GM12865 (cell line): Measurements from ENCODE around the gene PTPN5.

Source experiments
- DNase-seq: peaks from one replicate; pipeline ENCODE4 v3.0.0; 2010; ENCODE audit warnings: low read depth
- H3K4me3 ChIP-seq: 2 replicates; pipeline ENCODE4 v1.5.1; 2011; ENCODE audit warnings: mild to moderate bottlenecking, low read depth, low read length, control low read depth
- TF ChIP-seq, protein P1 (sequence below): IDR thresholded peaks from 2 replicates; pipeline ENCODE4 v1.5.1; 2011; ENCODE audit warnings: low read length, control low read depth, low read depth, inconsistent platforms; ENCODE audit not compliant: insufficient read depth; ENCODE audit errors: missing control alignments

Gene PTPN5

GRCh38 chr11:18723991-18724390 is 67.6 kb downstream of the PTPN5 start:
- no peak for DNase-seq
- TF ChIP-seq, protein P1, sequence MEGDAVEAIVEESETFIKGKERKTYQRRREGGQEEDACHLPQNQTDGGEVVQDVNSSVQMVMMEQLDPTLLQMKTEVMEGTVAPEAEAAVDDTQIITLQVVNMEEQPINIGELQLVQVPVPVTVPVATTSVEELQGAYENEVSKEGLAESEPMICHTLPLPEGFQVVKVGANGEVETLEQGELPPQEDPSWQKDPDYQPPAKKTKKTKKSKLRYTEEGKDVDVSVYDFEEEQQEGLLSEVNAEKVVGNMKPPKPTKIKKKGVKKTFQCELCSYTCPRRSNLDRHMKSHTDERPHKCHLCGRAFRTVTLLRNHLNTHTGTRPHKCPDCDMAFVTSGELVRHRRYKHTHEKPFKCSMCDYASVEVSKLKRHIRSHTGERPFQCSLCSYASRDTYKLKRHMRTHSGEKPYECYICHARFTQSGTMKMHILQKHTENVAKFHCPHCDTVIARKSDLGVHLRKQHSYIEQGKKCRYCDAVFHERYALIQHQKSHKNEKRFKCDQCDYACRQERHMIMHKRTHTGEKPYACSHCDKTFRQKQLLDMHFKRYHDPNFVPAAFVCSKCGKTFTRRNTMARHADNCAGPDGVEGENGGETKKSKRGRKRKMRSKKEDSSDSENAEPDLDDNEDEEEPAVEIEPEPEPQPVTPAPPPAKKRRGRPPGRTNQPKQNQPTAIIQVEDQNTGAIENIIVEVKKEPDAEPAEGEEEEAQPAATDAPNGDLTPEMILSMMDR = no peak
- no peak overlapping the region for H3K4me3 ChIP-seq

GRCh38 chr11:18722293-18722637 is 69.3 kb downstream of the PTPN5 start:
- H3K4me3 ChIP-seq = no peak overlapping the region
- TF ChIP-seq, protein P1 = no peak
- no peak for DNase-seq

DNA sequence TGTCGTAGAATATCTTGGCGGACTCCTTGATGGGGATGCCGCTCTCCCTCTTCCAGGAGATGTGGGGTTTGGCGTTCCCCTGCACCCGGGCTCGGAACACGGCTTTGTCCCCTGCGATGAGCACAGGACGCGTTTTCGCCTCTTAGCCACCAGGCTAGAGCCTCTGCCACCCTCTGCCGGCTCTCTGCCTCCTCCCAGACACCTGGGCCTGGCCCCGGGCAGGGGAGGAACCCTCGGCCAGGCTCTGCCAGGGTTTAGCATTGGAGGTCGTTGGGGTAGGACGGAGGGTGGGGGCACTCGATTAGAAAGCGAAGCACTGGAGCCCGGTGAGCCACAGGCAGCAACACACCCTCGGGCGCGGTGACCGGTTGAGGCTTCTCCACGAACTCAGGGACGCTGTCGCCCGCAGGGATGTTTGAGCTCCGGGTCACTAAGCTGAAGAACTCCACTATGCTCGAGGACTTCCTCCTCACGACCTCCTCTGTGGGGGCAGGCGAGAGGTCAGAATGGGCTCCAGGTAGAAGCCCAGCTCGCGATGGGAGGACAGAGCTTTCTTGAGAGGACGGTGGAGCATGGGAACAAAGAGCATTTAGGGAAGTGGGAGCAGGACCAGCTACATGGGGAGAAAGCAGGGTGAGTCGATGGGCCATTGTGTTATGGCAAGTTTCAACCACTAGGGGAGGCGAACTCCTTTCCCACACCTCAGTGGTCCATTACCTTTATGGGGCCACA is 69.9 kb downstream of the PTPN5 start:
- peak; percentile 58 for DNase-seq
- H3K4me3 ChIP-seq = peak overlapping the region; percentile 37
- TF ChIP-seq, protein P1 = peak; percentile 88

DNA sequence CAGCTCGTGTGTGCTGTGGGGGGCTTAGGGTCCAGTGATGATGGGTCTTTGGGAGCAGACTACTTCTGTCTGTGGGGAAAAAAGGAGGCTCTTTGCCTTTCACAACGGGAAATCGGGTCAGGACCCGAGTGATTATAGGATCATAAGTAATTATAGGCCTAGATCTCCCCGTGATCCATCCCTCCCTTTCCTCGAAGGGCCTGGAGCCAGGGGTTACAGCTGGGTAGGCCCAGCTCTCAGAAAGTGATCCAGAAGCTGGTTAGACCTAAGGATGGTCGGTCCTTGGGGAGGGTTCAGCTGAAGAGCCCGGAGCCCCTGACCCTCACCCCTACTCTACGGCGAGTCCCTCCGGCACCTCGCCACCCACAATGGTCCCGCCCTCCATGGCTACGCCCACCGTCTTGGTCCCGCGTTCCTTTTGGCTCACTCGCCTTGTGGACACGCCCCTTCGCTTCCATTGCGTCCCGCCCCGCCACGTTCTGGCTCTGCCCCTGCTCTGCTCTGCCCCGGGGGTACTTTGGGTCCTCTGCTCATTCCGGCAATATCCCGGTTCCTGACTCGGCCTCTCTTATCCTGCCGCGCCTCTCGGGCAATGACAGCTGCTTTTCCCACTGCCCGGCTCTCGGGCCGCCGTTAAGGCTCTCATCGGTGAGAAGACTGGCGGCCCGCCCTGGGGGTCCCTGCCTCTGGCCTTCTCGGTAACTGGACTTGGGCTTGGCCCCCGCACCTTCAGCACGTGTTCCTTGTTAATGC is 70.6 kb downstream of the PTPN5 start:
- peak; percentile 33 for DNase-seq
- TF ChIP-seq, protein P1 = no peak
- H3K4me3 ChIP-seq = peak overlapping the region; percentile 37

DNA sequence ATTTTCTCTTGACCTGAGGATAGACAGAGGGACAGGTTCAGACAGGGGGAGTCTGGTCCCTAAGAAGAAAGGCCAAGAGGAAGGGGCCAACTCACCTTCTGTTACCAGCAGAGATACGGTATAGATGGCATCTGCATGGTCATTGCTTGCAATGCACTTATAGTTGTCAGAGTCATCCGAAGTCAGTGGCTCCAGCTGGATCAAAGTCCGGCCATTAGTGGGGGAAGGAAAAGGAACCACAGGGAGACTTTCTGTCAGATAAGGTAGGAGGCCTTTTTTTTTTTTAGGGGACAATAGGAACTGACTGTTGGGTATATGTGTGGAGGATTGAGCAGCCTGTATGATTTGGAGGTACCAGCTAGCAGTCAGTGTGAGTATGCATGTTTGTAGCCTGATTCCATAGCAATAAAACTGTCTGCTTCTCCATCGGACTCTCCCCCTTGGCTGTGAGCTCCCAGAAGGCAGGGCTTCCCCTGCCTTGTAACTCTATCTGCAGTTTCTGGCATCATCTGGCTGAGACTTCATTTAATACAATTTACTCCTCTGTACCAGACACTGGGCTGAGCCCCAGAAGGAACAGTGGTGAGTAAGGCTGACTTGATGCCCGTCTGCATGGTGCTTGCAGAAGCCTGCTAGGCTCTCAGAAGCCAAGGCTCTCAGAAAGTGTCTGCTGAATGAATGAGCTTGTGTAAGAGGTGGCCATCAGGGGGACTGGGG is 71.3 kb downstream of the PTPN5 start:
- DNase-seq = no peak
- TF ChIP-seq, protein P1 = no peak
- no peak overlapping the region for H3K4me3 ChIP-seq

- TF ChIP-seq, protein P1 = no peak
- no peak overlapping the region for H3K4me3 ChIP-seq
- no peak for DNase-seq
Observed at GRCh38 chr11:18715476-18715875, 76.1 kb downstream of the PTPN5 start.
